ENCODE data around the gene MMEL1.
"Not testable (repeated sequence)": the region's sequence is repeated elsewhere in the genome, so short reads cannot be mapped to it uniquely, and the experiment has no call there.

The MMEL1 gene

DNA sequence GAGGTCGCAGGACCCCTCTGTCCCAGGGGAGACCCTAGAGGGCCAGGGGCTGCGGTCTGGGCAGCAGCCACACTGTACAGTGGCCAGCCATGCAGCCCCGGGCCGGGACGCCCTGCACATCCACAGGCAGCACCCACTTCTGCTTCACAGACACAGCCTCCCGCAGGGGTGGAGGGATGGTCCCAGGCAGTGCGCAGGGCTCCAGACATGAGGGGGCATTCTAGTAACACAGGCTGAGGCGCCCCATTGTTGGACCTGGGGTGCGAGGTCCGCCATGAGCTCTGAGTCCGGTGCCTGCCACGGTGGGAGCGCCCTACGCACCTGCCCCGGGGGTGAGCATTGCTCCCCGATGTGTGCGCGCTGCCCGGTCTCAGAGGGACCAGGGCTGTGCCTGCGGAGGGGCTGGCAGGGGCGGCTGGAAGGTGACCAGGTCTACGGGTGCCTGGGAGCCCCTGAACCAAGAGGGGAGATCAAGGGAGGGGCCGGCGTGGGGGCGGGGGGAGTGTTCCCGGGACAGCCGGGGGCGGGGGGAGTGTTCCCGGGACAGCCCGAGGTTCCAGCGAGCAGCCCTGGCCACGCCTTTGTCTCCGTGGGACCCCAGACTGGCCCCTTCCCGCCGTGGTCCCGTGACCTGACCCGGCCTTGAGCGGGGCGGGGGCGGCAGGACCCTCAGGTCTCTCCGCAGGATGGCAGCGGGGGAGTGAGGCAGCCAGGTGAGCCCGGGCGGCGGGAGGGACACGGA is 4.5 kb downstream of the MMEL1 start:
- no peaks in the 10 kb centered on the region for H3K36me3 ChIP-seq (ENCODE audit: control insufficient read depth in 1 of 2, insufficient read depth in 2 of 2, low read length in 2 of 2)
- H3K9me3 ChIP-seq (ENCODE audit: control insufficient read depth in 1 of 2, low read length in 2 of 2), result no peaks in the 10 kb centered on the region
- no peak overlapping the region for H3K9ac ChIP-seq (ENCODE audit: low read depth in 1 of 2, low read length in 2 of 2)
- H3K27me3 ChIP-seq (ENCODE audit: control insufficient read depth in 1 of 2, insufficient read depth in 2 of 2, low read length in 2 of 2), result peaks cover 27 to 35% of the 10 kb centered on the region in 2 donors
- no peak overlapping the region for H3K4me3 ChIP-seq (ENCODE audit: low read depth in 1 of 2, low read length in 2 of 2)
- peaks cover 19 to 27% of the 10 kb centered on the region in 2 donors for H3K4me1 ChIP-seq (ENCODE audit: control insufficient read depth in 1 of 2, insufficient read depth in 2 of 2, low read length in 2 of 2)
- H3K27ac ChIP-seq (ENCODE audit: low read depth, low read length), result no peak overlapping the region

DNA sequence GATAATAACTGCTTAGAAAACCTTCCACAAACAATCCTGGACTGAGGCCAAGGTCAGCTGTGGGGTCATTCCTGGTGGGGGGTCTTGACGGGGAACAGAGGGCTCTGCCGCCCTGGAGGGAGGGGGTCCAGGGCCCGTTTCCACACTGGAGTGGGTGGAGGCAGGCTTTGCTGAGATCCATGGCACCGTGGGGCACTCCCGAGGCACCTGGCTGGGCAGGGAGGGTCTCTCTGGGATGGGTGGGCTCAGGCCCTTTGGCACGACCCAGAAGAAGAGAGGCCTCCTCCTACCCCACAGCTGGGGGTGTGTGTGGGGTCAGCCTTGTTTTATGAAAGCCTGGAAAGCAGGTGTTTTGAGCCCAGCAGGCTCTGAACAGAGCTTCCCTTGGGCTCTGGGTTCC is 5.1 kb downstream of the MMEL1 start:
- H3K36me3 ChIP-seq (ENCODE audit: control insufficient read depth in 1 of 2, insufficient read depth in 2 of 2, low read length in 2 of 2), result no peaks in the 10 kb centered on the region
- H3K9ac ChIP-seq (ENCODE audit: low read depth in 1 of 2, low read length in 2 of 2), result no peak overlapping the region
- no peaks in the 10 kb centered on the region for H3K9me3 ChIP-seq (ENCODE audit: control insufficient read depth in 1 of 2, low read length in 2 of 2)
- H3K4me1 ChIP-seq (ENCODE audit: control insufficient read depth in 1 of 2, insufficient read depth in 2 of 2, low read length in 2 of 2), result peaks cover 15 to 25% of the 10 kb centered on the region in 2 donors
- H3K27ac ChIP-seq (ENCODE audit: low read depth, low read length), result no peak overlapping the region
- H3K4me3 ChIP-seq (ENCODE audit: low read depth in 1 of 2, low read length in 2 of 2), result no peak overlapping the region
- peaks cover 27 to 35% of the 10 kb centered on the region in 2 donors for H3K27me3 ChIP-seq (ENCODE audit: control insufficient read depth in 1 of 2, insufficient read depth in 2 of 2, low read length in 2 of 2)

DNA sequence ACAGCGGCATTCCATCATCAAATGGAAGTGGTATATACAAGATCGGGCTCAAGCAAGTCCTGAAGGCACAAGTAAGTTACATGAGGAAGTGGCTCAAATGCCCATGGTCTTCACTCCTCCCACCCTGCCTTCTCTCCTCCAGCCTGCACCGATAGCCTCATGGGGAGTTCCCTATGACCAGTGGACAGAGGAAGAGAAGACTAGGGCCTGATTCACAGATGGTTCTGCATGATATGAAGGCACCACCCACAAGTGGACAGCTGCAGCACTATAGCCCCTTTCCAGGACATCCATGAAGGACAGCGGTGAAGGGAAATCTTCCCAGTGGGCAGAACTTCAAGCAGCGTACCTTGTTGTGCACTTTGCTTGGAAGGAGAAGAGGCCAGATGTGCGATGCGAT is 7.1 kb downstream of the MMEL1 start:
- not testable (repeated sequence) for H3K4me3 ChIP-seq (ENCODE audit: low read depth in 1 of 2, low read length in 2 of 2); H3K9ac ChIP-seq (ENCODE audit: low read depth in 1 of 2, low read length in 2 of 2); H3K9me3 ChIP-seq (ENCODE audit: control insufficient read depth in 1 of 2, low read length in 2 of 2); H3K36me3 ChIP-seq (ENCODE audit: control insufficient read depth in 1 of 2, insufficient read depth in 2 of 2, low read length in 2 of 2); H3K4me1 ChIP-seq (ENCODE audit: control insufficient read depth in 1 of 2, insufficient read depth in 2 of 2, low read length in 2 of 2); H3K27ac ChIP-seq (ENCODE audit: low read depth, low read length)
- peaks cover 27 to 35% of the 10 kb centered on the region in 2 donors for H3K27me3 ChIP-seq (ENCODE audit: control insufficient read depth in 1 of 2, insufficient read depth in 2 of 2, low read length in 2 of 2)

DNA sequence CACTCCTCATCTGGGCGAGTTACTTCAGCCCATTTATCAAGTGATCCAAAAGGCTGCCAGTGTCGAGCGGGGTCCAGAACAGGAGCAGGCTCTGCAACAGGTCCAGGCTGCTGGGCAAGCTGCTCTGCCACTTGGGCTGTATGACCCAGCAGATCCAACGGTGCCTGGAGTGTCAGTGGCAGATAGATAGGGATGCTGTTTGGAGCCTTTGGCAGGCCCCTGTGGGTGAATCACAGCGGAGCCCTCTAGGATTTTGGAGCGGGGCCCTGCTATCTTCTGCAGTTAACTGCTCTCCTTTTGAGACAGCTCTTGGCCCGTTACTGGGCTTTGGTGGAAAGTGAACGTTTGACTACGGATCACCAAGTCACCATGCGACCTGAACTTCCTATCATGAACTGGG is 7.5 kb downstream of the MMEL1 start:
- Histone ChIP-seq H3K9me3 (ENCODE audit: control insufficient read depth in 1 of 2, low read length in 2 of 2) (no peaks in the 10 kb centered on the region), H3K9ac (ENCODE audit: low read depth in 1 of 2, low read length in 2 of 2) (no peak overlapping the region), H3K4me3 (ENCODE audit: low read depth in 1 of 2, low read length in 2 of 2) (no peak overlapping the region), H3K4me1 (ENCODE audit: control insufficient read depth in 1 of 2, insufficient read depth in 2 of 2, low read length in 2 of 2) (peaks cover 0 to 3% of the 10 kb centered on the region in 2 donors), H3K27me3 (ENCODE audit: control insufficient read depth in 1 of 2, insufficient read depth in 2 of 2, low read length in 2 of 2) (peaks cover 27 to 31% of the 10 kb centered on the region in 2 donors), H3K36me3 (ENCODE audit: control insufficient read depth in 1 of 2, insufficient read depth in 2 of 2, low read length in 2 of 2) (no peaks in the 10 kb centered on the region), H3K27ac (ENCODE audit: low read depth, low read length) (no peak overlapping the region)

DNA sequence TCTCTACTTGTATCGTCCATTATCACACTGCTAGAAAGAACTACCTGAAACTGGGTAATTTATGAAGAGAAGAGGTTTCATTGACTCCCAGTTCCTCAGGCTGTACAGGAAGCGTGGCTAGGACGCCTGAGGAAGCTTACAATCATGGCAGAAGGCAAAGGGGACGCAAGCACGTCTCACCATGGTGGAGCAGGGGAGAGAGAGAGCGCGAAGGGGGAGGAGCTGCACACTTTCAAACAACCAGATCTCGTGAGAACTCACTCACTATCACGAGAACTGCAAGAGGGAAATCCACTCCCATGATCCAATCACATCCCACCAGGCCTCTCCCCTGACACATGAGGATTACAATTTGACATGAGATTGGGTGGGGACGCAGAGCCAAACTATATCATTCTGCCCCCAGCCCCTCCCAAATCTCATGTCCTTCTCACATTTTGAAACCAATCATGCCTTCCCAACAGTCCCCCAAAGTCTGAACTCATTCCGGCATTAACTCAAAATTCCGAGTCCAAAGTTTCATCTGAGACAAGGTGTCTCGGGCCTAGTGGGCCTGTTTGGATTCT is 8.0 kb downstream of the MMEL1 start:
- Histone ChIP-seq H3K9me3 (ENCODE audit: control insufficient read depth in 1 of 2, low read length in 2 of 2) (no peaks in the 10 kb centered on the region), H3K27me3 (ENCODE audit: control insufficient read depth in 1 of 2, insufficient read depth in 2 of 2, low read length in 2 of 2) (peaks cover 23 to 26% of the 10 kb centered on the region in 2 donors), H3K27ac (ENCODE audit: low read depth, low read length) (no peak overlapping the region)

DNA sequence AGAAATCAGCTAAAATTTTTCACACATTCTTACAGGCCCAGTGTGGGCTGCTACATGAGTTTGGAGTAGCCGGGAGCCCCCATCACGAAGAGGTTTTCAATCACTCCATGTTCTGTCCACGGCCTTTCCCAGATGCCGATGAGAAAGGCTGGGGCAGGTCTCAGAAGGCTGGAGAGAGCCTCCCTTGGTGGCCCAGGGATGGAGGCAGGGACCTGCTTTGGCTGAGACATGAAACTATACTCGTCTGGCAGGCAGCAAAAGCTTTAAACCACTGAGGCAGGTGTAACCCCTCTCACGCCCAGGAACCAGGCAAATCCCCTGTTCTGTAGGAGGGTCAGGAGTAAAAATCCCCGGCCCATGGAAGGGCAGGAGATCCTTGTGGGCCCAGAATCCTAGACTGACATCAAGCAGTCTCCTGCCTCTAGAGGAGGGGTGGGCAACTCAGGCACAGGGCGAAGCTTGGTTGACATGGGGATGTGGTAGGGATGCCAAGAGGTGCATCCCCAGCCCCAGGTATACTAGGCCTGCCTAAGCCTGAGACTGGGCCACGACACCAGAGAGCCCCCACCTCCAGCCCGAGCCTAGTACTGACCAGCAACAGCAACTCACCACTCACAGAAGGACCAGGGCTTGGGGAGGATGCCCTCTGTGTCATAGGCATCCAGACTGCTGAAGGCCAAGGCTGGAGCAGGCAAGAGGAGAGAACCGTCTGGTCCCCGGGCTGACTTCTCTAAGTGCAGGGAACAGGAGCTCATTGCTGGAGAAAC is 9.1 kb downstream of the MMEL1 start:
- no peaks in the 10 kb centered on the region for H3K4me1 ChIP-seq (ENCODE audit: control insufficient read depth in 1 of 2, insufficient read depth in 2 of 2, low read length in 2 of 2)
- peaks cover 18 to 22% of the 10 kb centered on the region in 2 donors for H3K27me3 ChIP-seq (ENCODE audit: control insufficient read depth in 1 of 2, insufficient read depth in 2 of 2, low read length in 2 of 2)
- no peak overlapping the region for H3K9ac ChIP-seq (ENCODE audit: low read depth in 1 of 2, low read length in 2 of 2)
- no peak overlapping the region for H3K27ac ChIP-seq (ENCODE audit: low read depth, low read length)
- no peaks in the 10 kb centered on the region for H3K9me3 ChIP-seq (ENCODE audit: control insufficient read depth in 1 of 2, low read length in 2 of 2)
- no peak overlapping the region for H3K4me3 ChIP-seq (ENCODE audit: low read depth in 1 of 2, low read length in 2 of 2)
- no peaks in the 10 kb centered on the region for H3K36me3 ChIP-seq (ENCODE audit: control insufficient read depth in 1 of 2, insufficient read depth in 2 of 2, low read length in 2 of 2)

More for the DNA sequence above, 8.0 kb downstream of the MMEL1 start:
- Histone ChIP-seq H3K36me3 (ENCODE audit: control insufficient read depth in 1 of 2, insufficient read depth in 2 of 2, low read length in 2 of 2) (no peaks in the 10 kb centered on the region), H3K4me1 (ENCODE audit: control insufficient read depth in 1 of 2, insufficient read depth in 2 of 2, low read length in 2 of 2) (no peaks in the 10 kb centered on the region), H3K9ac (ENCODE audit: low read depth in 1 of 2, low read length in 2 of 2) (no peak overlapping the region), H3K4me3 (ENCODE audit: low read depth in 1 of 2, low read length in 2 of 2) (no peak overlapping the region)

DNA sequence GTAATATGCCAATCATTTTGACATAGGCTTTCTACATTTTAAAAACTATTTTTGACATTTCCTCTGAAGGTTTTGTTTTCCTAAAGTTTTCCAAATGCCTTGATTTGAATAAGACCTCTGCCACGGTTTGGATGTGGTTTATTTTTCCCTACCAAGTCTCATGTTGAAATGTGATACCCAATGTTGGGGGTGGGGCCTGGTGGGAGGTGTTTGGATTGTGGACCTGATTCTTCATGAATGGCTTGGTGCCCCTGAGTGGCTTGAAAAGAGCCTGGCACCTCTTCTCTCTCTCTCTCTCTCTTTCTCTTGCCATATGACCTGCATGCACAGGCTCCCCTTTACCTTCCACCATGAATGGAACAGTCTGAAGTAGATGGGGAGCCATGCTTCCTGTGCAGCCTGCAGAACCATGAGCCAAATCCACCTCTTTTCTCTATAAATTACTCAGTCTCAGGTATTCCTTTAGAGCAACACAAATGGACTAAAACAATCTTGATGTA is 14.8 kb downstream of the MMEL1 start:
- Histone ChIP-seq H3K27ac (ENCODE audit: low read depth, low read length) (no peak overlapping the region), H3K36me3 (ENCODE audit: control insufficient read depth in 1 of 2, insufficient read depth in 2 of 2, low read length in 2 of 2) (no peaks in the 10 kb centered on the region), H3K4me3 (ENCODE audit: low read depth in 1 of 2, low read length in 2 of 2) (no peak overlapping the region), H3K27me3 (ENCODE audit: control insufficient read depth in 1 of 2, insufficient read depth in 2 of 2, low read length in 2 of 2) (peaks cover 0 to 4% of the 10 kb centered on the region in 2 donors), H3K4me1 (ENCODE audit: control insufficient read depth in 1 of 2, insufficient read depth in 2 of 2, low read length in 2 of 2) (no peaks in the 10 kb centered on the region), H3K9me3 (ENCODE audit: control insufficient read depth in 1 of 2, low read length in 2 of 2) (peaks cover 8 to 16% of the 10 kb centered on the region in 2 donors), H3K9ac (ENCODE audit: low read depth in 1 of 2, low read length in 2 of 2) (no peak overlapping the region)

DNA sequence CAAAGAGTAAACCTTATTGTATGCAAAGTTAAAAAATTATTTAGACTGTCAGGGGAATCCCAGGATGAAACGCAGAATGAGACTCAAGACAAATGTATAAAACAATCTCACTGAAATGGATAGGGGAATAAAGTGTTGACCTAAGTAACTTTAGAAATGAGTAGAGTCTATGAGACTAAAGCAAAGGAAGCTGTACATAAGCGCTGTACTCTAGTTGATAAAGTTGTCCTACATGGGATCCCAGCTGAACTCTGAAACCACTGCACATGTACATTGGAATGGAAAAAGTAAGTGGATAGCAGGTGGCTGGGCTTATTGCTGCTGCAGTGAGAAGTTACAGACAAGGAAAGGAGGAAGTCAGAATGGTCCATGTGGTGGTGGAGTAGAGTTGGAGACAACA is 18.7 kb downstream of the MMEL1 start:
- peaks cover 8 to 16% of the 10 kb centered on the region in 2 donors for H3K9me3 ChIP-seq (ENCODE audit: control insufficient read depth in 1 of 2, low read length in 2 of 2)
- no peak overlapping the region for H3K9ac ChIP-seq (ENCODE audit: low read depth in 1 of 2, low read length in 2 of 2)
- H3K27me3 ChIP-seq (ENCODE audit: control insufficient read depth in 1 of 2, insufficient read depth in 2 of 2, low read length in 2 of 2), result peaks cover 0 to 4% of the 10 kb centered on the region in 2 donors
- no peak overlapping the region for H3K27ac ChIP-seq (ENCODE audit: low read depth, low read length)
- no peak overlapping the region for H3K4me3 ChIP-seq (ENCODE audit: low read depth in 1 of 2, low read length in 2 of 2)
- peaks cover 4 to 11% of the 10 kb centered on the region in 2 donors for H3K4me1 ChIP-seq (ENCODE audit: control insufficient read depth in 1 of 2, insufficient read depth in 2 of 2, low read length in 2 of 2)
- H3K36me3 ChIP-seq (ENCODE audit: control insufficient read depth in 1 of 2, insufficient read depth in 2 of 2, low read length in 2 of 2), result no peaks in the 10 kb centered on the region

DNA sequence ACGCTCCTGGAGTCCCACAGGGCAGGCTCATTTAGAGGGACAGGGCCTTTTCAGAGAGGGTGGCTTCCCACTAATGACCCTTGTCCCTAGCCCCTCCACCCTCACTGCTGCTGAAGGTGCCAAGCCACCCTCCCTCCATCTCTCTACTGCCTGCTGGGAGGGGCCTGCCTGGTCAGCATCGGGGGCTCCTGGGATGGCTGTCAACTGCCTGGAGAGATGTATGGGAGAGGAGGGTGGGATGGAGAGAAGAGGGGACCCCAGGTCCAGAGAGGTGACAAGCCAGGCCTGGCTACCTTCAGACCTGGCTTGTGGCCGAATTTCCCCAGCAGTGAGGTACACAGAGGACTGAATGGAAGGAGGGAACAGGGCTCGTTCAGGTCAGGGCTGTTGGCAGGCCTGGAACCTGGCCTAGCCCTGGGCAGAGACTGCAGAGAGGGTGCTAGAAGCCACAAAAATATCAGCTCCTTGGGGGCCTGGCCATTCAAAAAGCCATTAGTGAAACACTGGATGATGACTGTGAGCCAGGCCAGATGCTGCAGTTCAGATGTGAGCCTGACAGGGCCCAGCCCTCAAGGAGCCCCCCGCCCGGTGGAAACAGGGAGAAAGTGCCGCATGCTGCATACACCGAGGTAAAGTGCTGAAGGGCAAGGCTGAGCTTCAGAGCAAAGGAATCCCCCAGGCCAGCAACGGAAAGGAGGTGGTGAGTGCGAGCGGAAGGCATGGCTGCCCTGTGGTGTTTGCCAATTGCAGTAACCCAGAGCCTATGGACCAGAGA is 20.0 kb downstream of the MMEL1 start:
- Histone ChIP-seq H3K4me3 (ENCODE audit: low read depth in 1 of 2, low read length in 2 of 2) (no peak overlapping the region), H3K36me3 (ENCODE audit: control insufficient read depth in 1 of 2, insufficient read depth in 2 of 2, low read length in 2 of 2) (no peaks in the 10 kb centered on the region), H3K4me1 (ENCODE audit: control insufficient read depth in 1 of 2, insufficient read depth in 2 of 2, low read length in 2 of 2) (peaks cover 4 to 11% of the 10 kb centered on the region in 2 donors), H3K9me3 (ENCODE audit: control insufficient read depth in 1 of 2, low read length in 2 of 2) (peaks cover 8 to 16% of the 10 kb centered on the region in 2 donors), H3K9ac (ENCODE audit: low read depth in 1 of 2, low read length in 2 of 2) (no peak overlapping the region), H3K27ac (ENCODE audit: low read depth, low read length) (no peak overlapping the region), H3K27me3 (ENCODE audit: control insufficient read depth in 1 of 2, insufficient read depth in 2 of 2, low read length in 2 of 2) (no peaks in the 10 kb centered on the region)
